Diencephalon (tissue), 1 donor: ENCODE data around the gene DYNC2I2. TPM values are rescaled to one million over a fixed set of nuclear protein-coding genes. Genes with fewer than 3 reads are reported as not detected.

Experiments used
- total RNA-seq: library from RNA; depleted of rRNA; stranded (reverse); fragments of >200 nt; gene quantifications from one replicate; pipeline ENCODE4 v1.2.3, GENCODE V29; 2014

The DYNC2I2 gene
- total RNA-seq: 37.8 TPM

GRCh38 chr9:128656416-128657343 lies at the start of gene DYNC2I2:
Gene DYNC2I2 (minus strand): TSS chr9:128656847. CDS start chr9:128656726, 121 bp downstream.

DNA sequence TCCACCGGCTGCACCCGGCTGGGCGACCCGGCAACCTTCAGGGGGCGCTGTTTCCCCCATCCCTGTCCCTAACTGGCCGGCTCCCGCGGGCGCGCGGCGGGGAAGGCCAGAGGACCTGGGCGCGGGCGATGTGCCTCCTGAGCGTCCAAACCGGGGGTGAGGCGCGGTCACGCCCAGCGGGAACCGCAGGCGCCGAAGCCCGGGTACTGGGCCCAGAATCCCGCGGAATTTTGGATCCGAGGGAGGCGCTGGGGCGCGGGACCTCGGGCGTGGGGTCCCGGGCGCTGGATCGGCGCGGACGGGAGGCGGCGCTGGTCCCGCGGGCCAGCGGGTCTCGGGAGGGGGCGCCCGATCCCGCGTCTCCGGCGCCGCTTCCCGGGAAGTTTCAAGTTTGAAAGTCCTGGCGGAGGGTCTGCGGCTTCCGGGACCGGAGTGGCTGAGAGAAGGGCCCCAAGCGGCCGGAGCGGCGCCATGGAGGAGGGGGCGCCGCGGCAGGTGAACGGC lies 45.9 kb upstream of the DYNC2I2 start, which contains the start of gene PKN3:
Gene PKN3 (plus strand): TSS at position 59 of the 504 bp plus-strand sequence. CDS start 413 bp downstream, at position 472.

GRCh38 chr9:128688501-128689292 lies 32.0 kb upstream of the DYNC2I2 start, which contains the start of gene SET:
Gene SET (plus strand): TSS chr9:128689222. CDS start chr9:128689583, 361 bp downstream.

Other genes starting within 250 kb of the DYNC2I2 start
- gene CERCAM, start 236.0 kb downstream of the DYNC2I2 start, total RNA-seq: 10.4 TPM
- gene ODF2, start 200.8 kb downstream of the DYNC2I2 start, total RNA-seq: 25.1 TPM
- gene GLE1, start 152.1 kb downstream of the DYNC2I2 start, total RNA-seq: 21.9 TPM
- gene SPTAN1, start 104.3 kb downstream of the DYNC2I2 start, total RNA-seq: 867 TPM
- gene SET, start 32.4 kb upstream of the DYNC2I2 start, total RNA-seq: 418 TPM
- 0.92 TPM for gene PKN3, start 45.7 kb upstream of the DYNC2I2 start, total RNA-seq
- 4.4 TPM for gene ZDHHC12, start 67.3 kb upstream of the DYNC2I2 start, total RNA-seq
- gene ZER1, start 115.1 kb upstream of the DYNC2I2 start, total RNA-seq: 34.8 TPM
- gene TBC1D13, start 130.4 kb upstream of the DYNC2I2 start, total RNA-seq: 13.1 TPM
- gene ENDOG, start 161.7 kb upstream of the DYNC2I2 start, total RNA-seq: 19.8 TPM
- 20.5 TPM for gene SPOUT1, start 172.9 kb upstream of the DYNC2I2 start, total RNA-seq
- 9.0 TPM for gene KYAT1, start 225.1 kb upstream of the DYNC2I2 start, total RNA-seq
- 30.9 TPM for gene LRRC8A, start 225.3 kb upstream of the DYNC2I2 start, total RNA-seq